ENCODE measurements around the gene CCDC88B.
A peak's percentile ranks its signal among the peaks of the same experiment; 100 is the strongest.

The CCDC88B gene

DNA sequence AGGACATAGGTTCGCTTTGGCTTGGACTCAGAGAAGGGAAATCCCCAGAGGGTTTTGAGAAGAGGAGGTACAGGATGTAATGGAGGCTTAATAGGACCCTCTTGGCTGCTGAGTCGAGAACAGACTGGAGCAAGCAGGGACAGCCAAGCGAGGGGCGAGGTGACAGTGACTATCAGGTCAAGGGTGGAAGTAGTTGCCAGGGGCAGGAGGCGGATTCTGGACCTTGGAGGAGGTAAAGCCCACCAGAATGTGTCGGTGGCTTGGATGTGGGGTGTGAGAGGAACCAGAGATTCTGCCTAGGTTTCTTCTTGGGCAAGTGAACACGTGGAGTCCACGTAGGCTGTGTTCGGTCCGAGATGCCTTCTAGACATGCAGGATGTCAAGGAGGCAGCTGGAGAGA lies 27.1 kb upstream of the CCDC88B start:
- CTCF ChIA-PET: interaction anchor here (0.6 to 2.2 kb wide), 4 partner anchors 9 to 326 kb away, joined by 4 to 7 read pairs (median 4); no protein-coding TSS in a partner anchor
- TF ChIP-seq GLIS2 (tag by site-specific recombination; IDR thresholded peaks at IDR 0.05) (no peak), ZBTB7A (tag by site-specific recombination; IDR thresholded peaks at IDR 0.05; ENCODE audit: low read depth) (no peak), ZNF354C (tag by site-specific recombination; IDR thresholded peaks at IDR 0.05; ENCODE audit: borderline replicate concordance, low read depth) (no peak), ZNF132 (tag by site-specific recombination; IDR thresholded peaks at IDR 0.05; ENCODE audit: borderline replicate concordance) (no peak)
- no peak overlapping the region for H3K4me3 ChIP-seq (ENCODE audit: low read depth, low read length)
- H3K4me1 ChIP-seq (ENCODE audit: control insufficient read depth, insufficient read depth, low read length): no peaks in the 10 kb centered on the region
- POLR2A ChIA-PET: no interaction called here
- no peak overlapping the region for H3K27ac ChIP-seq (ENCODE audit: extremely low read depth, low read depth, low read length)
- H3K36me3 ChIP-seq (ENCODE audit: control insufficient read depth in 2 of 2, insufficient read depth in 1 of 2, low read length in 2 of 2): peaks cover 0 to 31% of the 10 kb centered on the region in 2 experiments; a peak in 1 of 3 replicates
- H3K9me3 ChIP-seq (ENCODE audit: control insufficient read depth, insufficient read depth, low read depth, low read length): no peaks in the 10 kb centered on the region

DNA sequence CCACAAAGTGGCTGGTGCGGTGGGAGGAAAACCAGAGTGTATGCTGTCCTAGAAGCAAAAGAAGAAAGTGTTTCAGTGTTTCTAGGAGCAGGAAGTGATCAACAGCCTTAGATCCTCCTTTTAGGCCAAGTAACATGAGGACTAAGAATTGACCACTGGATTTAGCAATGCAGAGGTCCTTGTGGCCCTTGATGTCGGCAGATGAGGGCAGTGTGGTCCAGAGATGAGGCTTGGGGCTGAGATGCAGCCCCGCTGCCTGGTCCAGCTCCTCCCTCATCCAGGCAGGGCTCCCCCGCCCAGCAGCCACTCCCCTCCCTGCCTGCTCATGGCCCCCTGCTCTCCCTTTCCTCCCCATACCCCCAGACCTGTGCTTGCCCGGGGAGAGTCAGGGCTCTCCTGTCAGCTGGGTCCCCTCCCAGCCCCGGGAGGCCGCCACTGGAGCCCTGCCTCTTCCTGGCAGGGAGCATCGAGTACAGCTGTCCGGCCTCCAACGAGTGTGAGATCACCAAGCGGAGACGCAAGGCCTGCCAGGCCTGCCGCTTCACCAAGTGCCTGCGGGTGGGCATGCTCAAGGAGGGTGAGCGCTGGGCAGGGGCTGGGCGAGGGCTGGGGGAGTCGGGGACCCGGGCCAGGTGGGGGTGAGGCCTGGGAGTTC lies 26.4 kb upstream of the CCDC88B start:
- CTCF ChIA-PET: interaction anchor here (1.6 to 2.2 kb wide), 2 partner anchors 9 to 41 kb away, joined by 5 to 7 read pairs; no protein-coding TSS in a partner anchor

DNA sequence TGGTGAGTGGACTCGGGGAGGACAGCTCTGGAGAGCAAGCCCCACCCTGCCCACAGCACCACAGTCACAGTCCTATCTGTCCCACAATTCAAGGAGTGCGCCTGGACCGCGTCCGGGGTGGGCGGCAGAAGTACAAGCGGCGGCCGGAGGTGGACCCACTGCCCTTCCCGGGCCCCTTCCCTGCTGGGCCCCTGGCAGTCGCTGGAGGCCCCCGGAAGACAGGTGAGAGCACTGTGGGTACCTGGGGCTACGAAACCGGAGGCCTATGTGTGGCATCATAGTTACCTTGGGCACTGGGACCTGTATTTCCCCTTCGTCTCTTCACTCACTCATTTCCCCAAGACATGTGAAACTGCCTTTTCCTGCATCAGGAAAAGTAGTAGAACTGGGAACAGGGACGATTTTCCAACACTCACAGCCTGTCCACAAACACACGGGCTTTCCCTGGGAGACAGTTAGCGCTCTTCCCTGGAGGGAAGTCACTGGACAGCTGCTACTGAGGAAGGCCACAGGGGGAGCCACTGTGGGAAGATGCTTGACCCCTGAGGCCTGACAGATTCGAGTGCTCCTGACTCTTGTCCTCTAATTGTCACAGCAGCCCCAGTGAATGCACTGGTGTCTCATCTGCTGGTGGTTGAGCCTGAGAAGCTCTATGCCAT lies 25.7 kb upstream of the CCDC88B start:
- Histone ChIP-seq H3K4me1 (ENCODE audit: control insufficient read depth, insufficient read depth, low read length) (no peaks in the 10 kb centered on the region), H3K9me3 (ENCODE audit: control insufficient read depth, insufficient read depth, low read depth, low read length) (no peaks in the 10 kb centered on the region), H3K27ac (ENCODE audit: extremely low read depth, low read depth, low read length) (no peak overlapping the region), H3K4me3 (ENCODE audit: low read depth, low read length) (no peak overlapping the region), H3K36me3 (ENCODE audit: control insufficient read depth in 2 of 2, insufficient read depth in 1 of 2, low read length in 2 of 2) (peaks cover 0 to 31% of the 10 kb centered on the region in 2 experiments; a peak in 1 of 3 replicates)
- ChIA-PET CTCF (interaction anchor here (1.6 to 5.0 kb wide), 3 partner anchors 10 to 41 kb away, joined by 5 to 85 read pairs (median 7); no protein-coding TSS in a partner anchor), POLR2A (interaction anchor here (0.7 kb wide), 1 partner anchor 110 kb away, joined by 3 read pairs; no protein-coding TSS in a partner anchor)
- peak; percentile 35; the same call in 1 of the 2 replicates for TF ChIP-seq IKZF3 (tag by site-specific recombination; IDR thresholded peaks at IDR 0.05)
- no peak for TF ChIP-seq ZNF707 (tag by site-specific recombination; IDR thresholded peaks at IDR 0.05)
- peak; percentile 59 for TF ChIP-seq ZBTB17 (tag by site-specific recombination; IDR thresholded peaks at IDR 0.05)
- peak; percentile 58; the same call in 1 of the 2 replicates for TF ChIP-seq PRDM1 (tag by site-specific recombination; IDR thresholded peaks at IDR 0.05)
- TF ChIP-seq, protein P1, sequence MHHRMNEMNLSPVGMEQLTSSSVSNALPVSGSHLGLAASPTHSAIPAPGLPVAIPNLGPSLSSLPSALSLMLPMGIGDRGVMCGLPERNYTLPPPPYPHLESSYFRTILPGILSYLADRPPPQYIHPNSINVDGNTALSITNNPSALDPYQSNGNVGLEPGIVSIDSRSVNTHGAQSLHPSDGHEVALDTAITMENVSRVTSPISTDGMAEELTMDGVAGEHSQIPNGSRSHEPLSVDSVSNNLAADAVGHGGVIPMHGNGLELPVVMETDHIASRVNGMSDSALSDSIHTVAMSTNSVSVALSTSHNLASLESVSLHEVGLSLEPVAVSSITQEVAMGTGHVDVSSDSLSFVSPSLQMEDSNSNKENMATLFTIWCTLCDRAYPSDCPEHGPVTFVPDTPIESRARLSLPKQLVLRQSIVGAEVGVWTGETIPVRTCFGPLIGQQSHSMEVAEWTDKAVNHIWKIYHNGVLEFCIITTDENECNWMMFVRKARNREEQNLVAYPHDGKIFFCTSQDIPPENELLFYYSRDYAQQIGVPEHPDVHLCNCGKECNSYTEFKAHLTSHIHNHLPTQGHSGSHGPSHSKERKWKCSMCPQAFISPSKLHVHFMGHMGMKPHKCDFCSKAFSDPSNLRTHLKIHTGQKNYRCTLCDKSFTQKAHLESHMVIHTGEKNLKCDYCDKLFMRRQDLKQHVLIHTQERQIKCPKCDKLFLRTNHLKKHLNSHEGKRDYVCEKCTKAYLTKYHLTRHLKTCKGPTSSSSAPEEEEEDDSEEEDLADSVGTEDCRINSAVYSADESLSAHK (tag by site-specific recombination; IDR thresholded peaks at IDR 0.05): peak; percentile 44; the same call in 1 of the 2 replicates
- no peak for TF ChIP-seq MEIS1 (CRISPR knock-in tag; IDR thresholded peaks at IDR 0.05; ENCODE audit: borderline replicate concordance)

More for the DNA sequence above, 26.4 kb upstream of the CCDC88B start:
- POLR2A ChIA-PET: interaction anchor here (0.7 kb wide), 1 partner anchor 109 kb away, joined by 3 read pairs; no protein-coding TSS in a partner anchor
- no peak overlapping the region for H3K27ac ChIP-seq (ENCODE audit: extremely low read depth, low read depth, low read length)
- no peaks in the 10 kb centered on the region for H3K9me3 ChIP-seq (ENCODE audit: control insufficient read depth, insufficient read depth, low read depth, low read length)
- H3K4me3 ChIP-seq (ENCODE audit: low read depth, low read length): no peak overlapping the region
- H3K36me3 ChIP-seq (ENCODE audit: control insufficient read depth in 2 of 2, insufficient read depth in 1 of 2, low read length in 2 of 2): peaks cover 0 to 31% of the 10 kb centered on the region in 2 experiments; a peak in 1 of 3 replicates
- H3K4me1 ChIP-seq (ENCODE audit: control insufficient read depth, insufficient read depth, low read length): no peaks in the 10 kb centered on the region
- peak; percentile 66 for TF ChIP-seq GLIS1 (tag by site-specific recombination; IDR thresholded peaks at IDR 0.05)
- 0 out of 2 replicates have a peak, but pooled peaks have one; percentile 26 for TF ChIP-seq KLF1 (tag by site-specific recombination; IDR thresholded peaks at IDR 0.05)
- TF ChIP-seq ZIC2 (tag by site-specific recombination; IDR thresholded peaks at IDR 0.05): peak; percentile 92
- TF ChIP-seq ZNF768 (tag by site-specific recombination; IDR thresholded peaks at IDR 0.05): no peak
- TF ChIP-seq, protein P2, sequence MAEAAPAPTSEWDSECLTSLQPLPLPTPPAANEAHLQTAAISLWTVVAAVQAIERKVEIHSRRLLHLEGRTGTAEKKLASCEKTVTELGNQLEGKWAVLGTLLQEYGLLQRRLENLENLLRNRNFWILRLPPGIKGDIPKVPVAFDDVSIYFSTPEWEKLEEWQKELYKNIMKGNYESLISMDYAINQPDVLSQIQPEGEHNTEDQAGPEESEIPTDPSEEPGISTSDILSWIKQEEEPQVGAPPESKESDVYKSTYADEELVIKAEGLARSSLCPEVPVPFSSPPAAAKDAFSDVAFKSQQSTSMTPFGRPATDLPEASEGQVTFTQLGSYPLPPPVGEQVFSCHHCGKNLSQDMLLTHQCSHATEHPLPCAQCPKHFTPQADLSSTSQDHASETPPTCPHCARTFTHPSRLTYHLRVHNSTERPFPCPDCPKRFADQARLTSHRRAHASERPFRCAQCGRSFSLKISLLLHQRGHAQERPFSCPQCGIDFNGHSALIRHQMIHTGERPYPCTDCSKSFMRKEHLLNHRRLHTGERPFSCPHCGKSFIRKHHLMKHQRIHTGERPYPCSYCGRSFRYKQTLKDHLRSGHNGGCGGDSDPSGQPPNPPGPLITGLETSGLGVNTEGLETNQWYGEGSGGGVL (tag by site-specific recombination; IDR thresholded peaks at IDR 0.05): peak; percentile 23; the same call in 1 of the 2 replicates
- TF ChIP-seq ZNF155 (tag by site-specific recombination; IDR thresholded peaks at IDR 0.05): no peak
- TF ChIP-seq ZNF132 (tag by site-specific recombination; IDR thresholded peaks at IDR 0.05; ENCODE audit: borderline replicate concordance): no peak
- 0 out of 2 replicates have a peak, but pooled peaks have one; percentile 22 for TF ChIP-seq SP2 (tag by site-specific recombination; IDR thresholded peaks at IDR 0.05)
- TF ChIP-seq, protein P3, sequence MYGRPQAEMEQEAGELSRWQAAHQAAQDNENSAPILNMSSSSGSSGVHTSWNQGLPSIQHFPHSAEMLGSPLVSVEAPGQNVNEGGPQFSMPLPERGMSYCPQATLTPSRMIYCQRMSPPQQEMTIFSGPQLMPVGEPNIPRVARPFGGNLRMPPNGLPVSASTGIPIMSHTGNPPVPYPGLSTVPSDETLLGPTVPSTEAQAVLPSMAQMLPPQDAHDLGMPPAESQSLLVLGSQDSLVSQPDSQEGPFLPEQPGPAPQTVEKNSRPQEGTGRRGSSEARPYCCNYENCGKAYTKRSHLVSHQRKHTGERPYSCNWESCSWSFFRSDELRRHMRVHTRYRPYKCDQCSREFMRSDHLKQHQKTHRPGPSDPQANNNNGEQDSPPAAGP (tag by site-specific recombination; IDR thresholded peaks at IDR 0.05): peak; percentile 61; the same call in 1 of the 2 replicates
- TF ChIP-seq OSR2 (tag by site-specific recombination; IDR thresholded peaks at IDR 0.05): no peak
- no peak for TF ChIP-seq ZBTB8A (tag by site-specific recombination; IDR thresholded peaks at IDR 0.05)
- no peak for TF ChIP-seq ZNF510 (tag by site-specific recombination; IDR thresholded peaks at IDR 0.05; ENCODE audit: insufficient replicate concordance)
